SK-N-SH (cell line): ENCODE results near the gene NELFE. TPM values are rescaled to one million over a fixed set of nuclear protein-coding genes. Genes with fewer than 3 reads are reported as not detected.

ENCODE experiments used
- CTCF ChIA-PET: fragments of 300-600, 350-600 bp; formaldehyde crosslinking; extraction: SDS; loops from one replicate; lab custom pipeline; 2021; lab: Yijun Ruan, JAX
- POLR2A ChIA-PET: fragments of 350-600 bp; sonication (Branson Sonifier 250); formaldehyde crosslinking; extraction: SDS; loops from one replicate; lab custom pipeline; 2020; ENCODE audit warnings: antibody characterized with exemption, inconsistent platforms; lab: Yijun Ruan, JAX
- DNase-seq: peaks from one replicate; pipeline ENCODE4 v3.0.0; 2012
- H2AFZ ChIP-seq: fragments of 200-600 bp; sonication (generic); 2 replicates; pipeline ENCODE4 v1.8.1; 2016; ENCODE audit warnings: antibody characterized with exemption, mild to moderate bottlenecking, low read depth
- H3F3A ChIP-seq: fragments of 200-600 bp; sonication (generic); replicated peaks from 2 replicates; pipeline ENCODE3; 2016; ENCODE audit warnings: antibody characterized with exemption, mild to moderate bottlenecking; ENCODE audit not compliant: insufficient read depth
- H3K27ac ChIP-seq, 2 experiments: fragments of 200-500 bp in 1 of 2; fragments of 200-600 bp in 1 of 2; sonication (Bioruptor generic) in 1 of 2; sonication (generic), shearing (Covaris generic) in 1 of 2; 2 replicates each; pipeline versions ENCODE4 v1.5.1 to v1.6.1; 2014 to 2016; ENCODE audit warnings: low read depth in 2 of 2, inconsistent platforms in 1 of 2, low read length in 1 of 2, mild to moderate bottlenecking in 1 of 2, mixed read lengths in 1 of 2
- H3K27me3 ChIP-seq: fragments of 200-600 bp; sonication (generic), shearing (Covaris generic); 2 replicates; pipeline ENCODE4 v1.6.1; 2016; ENCODE audit warnings: mixed run types; ENCODE audit not compliant: insufficient read depth
- H3K36me3 ChIP-seq, 2 experiments: fragments of 200-500 bp in 1 of 2; fragments of 200-600 bp in 1 of 2; sonication (Bioruptor generic) in 1 of 2; sonication (generic) in 1 of 2; replicated peaks in 1 of 2; 2 replicates each; pipeline versions ENCODE3 to v1.5.1; 2014 to 2016; ENCODE audit warnings: low read length in 1 of 2, mild to moderate bottlenecking in 1 of 2; ENCODE audit not compliant: insufficient read depth in 2 of 2, control insufficient read depth in 1 of 2
- H3K4me1 ChIP-seq, 2 experiments: fragments of 200-500 bp in 1 of 2; fragments of 200-600 bp in 1 of 2; sonication (Bioruptor generic) in 1 of 2; sonication (generic), shearing (Covaris generic) in 1 of 2; 2 replicates each; pipeline versions ENCODE4 v1.5.1 to v1.6.1; 2014 to 2016; ENCODE audit warnings: low read depth in 1 of 2, low read length in 1 of 2, mixed run types in 1 of 2; ENCODE audit not compliant: insufficient read depth in 2 of 2, control insufficient read depth in 1 of 2
- H3K4me2 ChIP-seq: fragments of 200-600 bp; sonication (generic), shearing (Covaris generic); 2 replicates; pipeline ENCODE4 v1.6.1; 2017; ENCODE audit warnings: mixed run types
- H3K4me3 ChIP-seq, 2 experiments: fragments of 200-500 bp in 1 of 2; fragments of 200-600 bp in 1 of 2; sonication (Bioruptor generic) in 1 of 2; sonication (generic), shearing (Covaris generic) in 1 of 2; 2 replicates each; pipeline versions ENCODE4 v1.5.1 to v1.8.1; 2014 to 2016; ENCODE audit warnings: low read depth in 2 of 2, inconsistent platforms in 1 of 2, low read length in 1 of 2, mild to moderate bottlenecking in 1 of 2, mixed read lengths in 1 of 2, moderate library complexity in 1 of 2
- H3K79me2 ChIP-seq: fragments of 200-600 bp; sonication (generic); 2 replicates; pipeline ENCODE4 v1.8.1; 2017; ENCODE audit warnings: mild to moderate bottlenecking; ENCODE audit not compliant: insufficient read depth
- H3K9ac ChIP-seq: fragments of 200-600 bp; sonication (generic); 2 replicates; pipeline ENCODE4 v1.6.1; 2017; ENCODE audit warnings: mixed run types
- H3K9me2 ChIP-seq: fragments of 200-600 bp; sonication (generic); 2 replicates; pipeline ENCODE4 v1.6.1; 2017; ENCODE audit warnings: mixed run types
- H3K9me3 ChIP-seq: fragments of 200-600 bp; sonication (generic); 2 replicates; pipeline ENCODE4 v1.6.1; 2017; ENCODE audit warnings: mixed run types, mild to moderate bottlenecking, moderate library complexity
- H4K20me1 ChIP-seq: fragments of 200-600 bp; sonication (generic); 2 replicates; pipeline ENCODE4 v1.6.1; 2017; ENCODE audit warnings: mild to moderate bottlenecking, mixed run types; ENCODE audit not compliant: insufficient read depth
- EZH2phosphoT487 ChIP-seq: fragments of 200-600 bp; sonication (generic); IDR thresholded peaks from 2 replicates; pipeline ENCODE4 v1.6.1; 2017; ENCODE audit warnings: low read depth, mixed run types, mild to moderate bottlenecking, antibody characterized with exemption, moderate library complexity, borderline replicate concordance
- FOSL2 ChIP-seq: IDR thresholded peaks from 2 replicates; pipeline ENCODE4 v1.4.0; 2012; ENCODE audit warnings: low read depth, mild to moderate bottlenecking, moderate library complexity, borderline replicate concordance
- MXI1 ChIP-seq: IDR thresholded peaks from 2 replicates; pipeline ENCODE4 v1.6.1; 2012; ENCODE audit warnings: mild to moderate bottlenecking, low read depth, low read length, improper control_type of control experiment
- NFIC ChIP-seq: IDR thresholded peaks from 2 replicates; pipeline ENCODE4 v1.4.0; 2012; ENCODE audit warnings: borderline replicate concordance
- RAD21 ChIP-seq: IDR thresholded peaks from 2 replicates; pipeline ENCODE4 v1.6.1; 2012; ENCODE audit warnings: mild to moderate bottlenecking, low read length
- SIN3A ChIP-seq: IDR thresholded peaks from 2 replicates; pipeline ENCODE4 v1.6.1; 2012; ENCODE audit warnings: low read depth, mild to moderate bottlenecking, low read length, moderate library complexity, borderline replicate concordance
- SMC3 ChIP-seq: IDR thresholded peaks from 2 replicates; pipeline ENCODE4 v1.6.1; 2012; ENCODE audit warnings: low read depth, low read length, improper control_type of control experiment
- TEAD4 ChIP-seq: IDR thresholded peaks from 2 replicates; pipeline ENCODE4 v1.4.0; 2012; ENCODE audit warnings: mild to moderate bottlenecking, borderline replicate concordance; ENCODE audit not compliant: insufficient read depth
- WGBS: methylation state at CpG from one replicate; pipeline ENCODE4 v1.1.6; 2017; ENCODE audit warnings: low lambda C conversion rate; 5-methylcytosine and 5-hydroxymethylcytosine counted together
- polyA plus RNA-seq, 3 experiments: library from polyadenylated mRNA; depleted of rRNA; stranded (reverse); fragments of >200 nt; gene quantifications; 2 replicates each; pipeline ENCODE4 v1.2.3, GENCODE V29; 2012
- TF ChIP-seq, protein P1 (sequence below): fragments of 150-350 bp; IDR thresholded peaks from 2 replicates; pipeline ENCODE4 v1.6.1; 2017; ENCODE audit warnings: antibody characterized with exemption, low read length, low read depth, borderline replicate concordance
- TF ChIP-seq, protein P2 (sequence below): fragments of 200-600 bp; sonication (generic); IDR thresholded peaks from 2 replicates; pipeline ENCODE4 v1.6.1; 2017; ENCODE audit warnings: antibody characterized with exemption, mild to moderate bottlenecking, moderate library complexity
- TF ChIP-seq, protein P3 (sequence below): fragments of 150-350 bp; IDR thresholded peaks from 2 replicates; pipeline ENCODE4 v1.6.1; 2016; ENCODE audit warnings: mild to moderate bottlenecking, low read depth, low read length

Gene NELFE
- polyA plus RNA-seq, 1 of the 3 experiments (the other 2 are of a cell fraction) = 116 TPM

DNA sequence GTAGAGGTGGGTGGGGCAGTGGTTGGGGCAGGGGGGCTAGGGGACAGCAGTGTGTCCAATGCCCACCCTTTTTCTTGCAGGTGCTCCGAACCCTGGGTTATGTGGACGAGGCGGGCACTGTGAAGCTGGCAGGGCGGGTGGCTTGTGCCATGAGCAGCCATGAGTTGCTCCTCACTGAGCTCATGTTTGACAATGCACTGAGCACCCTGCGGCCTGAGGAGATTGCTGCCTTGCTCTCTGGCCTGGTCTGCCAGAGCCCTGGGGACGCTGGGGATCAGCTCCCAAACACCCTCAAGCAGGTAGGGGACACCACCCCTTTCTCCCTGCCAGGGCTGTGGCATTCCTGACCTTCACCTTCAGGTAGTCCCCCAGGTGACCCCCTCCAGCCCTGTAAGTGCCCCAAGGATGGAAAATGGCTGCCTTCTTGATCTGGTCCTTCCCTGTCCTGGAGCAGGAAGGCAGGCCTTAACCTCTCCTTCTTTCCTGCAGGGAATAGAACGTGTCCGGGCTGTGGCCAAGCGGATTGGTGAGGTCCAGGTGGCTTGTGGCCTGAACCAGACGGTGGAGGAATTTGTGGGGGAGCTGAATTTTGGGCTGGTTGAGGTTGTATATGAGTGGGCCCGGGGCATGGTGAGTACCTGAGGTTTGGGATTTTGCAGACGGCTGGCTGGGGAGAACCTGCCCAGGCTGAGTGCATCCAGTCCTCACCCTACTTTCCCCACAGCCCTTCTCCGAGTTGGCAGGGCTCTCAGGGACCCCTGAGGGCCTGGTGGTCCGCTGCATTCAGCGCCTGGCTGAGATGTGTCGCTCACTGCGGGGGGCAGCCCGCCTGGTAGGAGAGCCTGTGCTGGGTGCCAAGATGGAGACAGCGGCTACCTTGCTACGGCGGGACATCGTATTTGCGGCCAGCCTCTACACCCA is 10.3 kb upstream of the NELFE start:
- Histone ChIP-seq H3K4me2 (no peak overlapping the region), H3F3A (peaks cover 10% of the 10 kb centered on the region), H3K9ac (no peak overlapping the region), H3K79me2 (peaks cover 33% of the 10 kb centered on the region), H2AFZ (no peak overlapping the region), H3K4me3 (no peak overlapping the region)
- DNase-seq = no peak
- 94% methylated on average over 15 of the region's 23 CpGs for WGBS
- POLR2A ChIA-PET = interaction anchor here (3.8 kb wide), 1 partner anchor 10 kb away, joined by 20 read pairs; the partner anchor contains the start of genes NELFE and SKIC2
- TF ChIP-seq EZH2phosphoT487 (no peak), FOSL2 (no peak), SMC3 (no peak), NFIC (no peak), MXI1 (no peak), SIN3A (no peak)
- TF ChIP-seq, protein P1, sequence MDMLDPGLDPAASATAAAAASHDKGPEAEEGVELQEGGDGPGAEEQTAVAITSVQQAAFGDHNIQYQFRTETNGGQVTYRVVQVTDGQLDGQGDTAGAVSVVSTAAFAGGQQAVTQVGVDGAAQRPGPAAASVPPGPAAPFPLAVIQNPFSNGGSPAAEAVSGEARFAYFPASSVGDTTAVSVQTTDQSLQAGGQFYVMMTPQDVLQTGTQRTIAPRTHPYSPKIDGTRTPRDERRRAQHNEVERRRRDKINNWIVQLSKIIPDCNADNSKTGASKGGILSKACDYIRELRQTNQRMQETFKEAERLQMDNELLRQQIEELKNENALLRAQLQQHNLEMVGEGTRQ = no peak
- TF ChIP-seq, protein P2, sequence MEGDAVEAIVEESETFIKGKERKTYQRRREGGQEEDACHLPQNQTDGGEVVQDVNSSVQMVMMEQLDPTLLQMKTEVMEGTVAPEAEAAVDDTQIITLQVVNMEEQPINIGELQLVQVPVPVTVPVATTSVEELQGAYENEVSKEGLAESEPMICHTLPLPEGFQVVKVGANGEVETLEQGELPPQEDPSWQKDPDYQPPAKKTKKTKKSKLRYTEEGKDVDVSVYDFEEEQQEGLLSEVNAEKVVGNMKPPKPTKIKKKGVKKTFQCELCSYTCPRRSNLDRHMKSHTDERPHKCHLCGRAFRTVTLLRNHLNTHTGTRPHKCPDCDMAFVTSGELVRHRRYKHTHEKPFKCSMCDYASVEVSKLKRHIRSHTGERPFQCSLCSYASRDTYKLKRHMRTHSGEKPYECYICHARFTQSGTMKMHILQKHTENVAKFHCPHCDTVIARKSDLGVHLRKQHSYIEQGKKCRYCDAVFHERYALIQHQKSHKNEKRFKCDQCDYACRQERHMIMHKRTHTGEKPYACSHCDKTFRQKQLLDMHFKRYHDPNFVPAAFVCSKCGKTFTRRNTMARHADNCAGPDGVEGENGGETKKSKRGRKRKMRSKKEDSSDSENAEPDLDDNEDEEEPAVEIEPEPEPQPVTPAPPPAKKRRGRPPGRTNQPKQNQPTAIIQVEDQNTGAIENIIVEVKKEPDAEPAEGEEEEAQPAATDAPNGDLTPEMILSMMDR = no peak
- TF ChIP-seq, all 33 proteins: peak for 0
- Histone ChIP-seq H3K9me3 (no peaks in the 10 kb centered on the region), H3K4me1 (peaks cover 5 to 26% of the 10 kb centered on the region in 2 experiments; a peak in 3 of 4 replicates), H3K27ac (peak overlapping the region in 1 of 2 experiments; percentile 15; a peak in 2 of 4 replicates), H3K27me3 (no peaks in the 10 kb centered on the region), H4K20me1 (no peaks in the 10 kb centered on the region), H3K36me3 (peaks cover 21 to 58% of the 10 kb centered on the region in 2 experiments), H3K9me2 (no peaks in the 10 kb centered on the region)
- CTCF ChIA-PET = interaction anchor here (5.1 to 5.2 kb wide), 2 partner anchors 10 to 17 kb away, joined by 19 to 29 read pairs; partner anchors contain the start of genes NELFE and SKIC2

DNA sequence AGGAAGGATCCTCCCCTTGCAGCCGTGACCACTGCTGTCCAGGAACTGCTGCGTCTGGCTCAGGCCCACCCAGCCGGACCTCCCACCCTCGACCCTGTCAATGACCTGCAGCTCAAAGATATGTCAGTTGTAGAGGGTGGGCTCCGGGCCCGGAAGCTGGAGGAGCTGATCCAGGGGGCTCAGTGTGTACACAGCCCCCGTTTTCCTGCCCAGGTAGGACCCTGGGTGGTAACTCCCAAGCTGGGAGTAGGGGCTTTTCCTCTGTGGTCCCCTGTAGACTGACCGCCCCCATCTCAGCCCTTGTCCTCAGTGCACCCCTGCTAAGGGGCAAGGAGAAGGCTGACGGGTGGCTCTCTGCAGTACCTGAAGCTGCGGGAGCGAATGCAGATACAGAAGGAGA is 9.6 kb upstream of the NELFE start:
- whole genome bisulfite sequencing = 87% methylated on average over 6 of the region's 11 CpGs
- H4K20me1 ChIP-seq = no peaks in the 10 kb centered on the region
- no peaks in the 10 kb centered on the region for H3K9me3 ChIP-seq
- H3K9me2 ChIP-seq = no peaks in the 10 kb centered on the region
- H3K9ac ChIP-seq = no peak overlapping the region
- no peak overlapping the region for H3K4me2 ChIP-seq
- H3K36me3 ChIP-seq = peaks cover 25 to 66% of the 10 kb centered on the region in 2 experiments
- ChIA-PET CTCF (interaction anchor here (5.1 to 5.2 kb wide), 2 partner anchors 9 to 16 kb away, joined by 19 to 29 read pairs; partner anchors contain the start of genes NELFE and SKIC2), POLR2A (interaction anchor here (1.0 to 3.8 kb wide), 2 partner anchors 9 to 173 kb away, joined by 3 to 20 read pairs; partner anchors contain the start of genes NELFE, SKIC2 and VARS1)
- peaks cover 5 to 25% of the 10 kb centered on the region in 2 experiments; a peak in 3 of 4 replicates for H3K4me1 ChIP-seq
- DNase-seq = no peak
- TF ChIP-seq RAD21 = no peak
- TF ChIP-seq TEAD4 = no peak
- TF ChIP-seq, protein P3, sequence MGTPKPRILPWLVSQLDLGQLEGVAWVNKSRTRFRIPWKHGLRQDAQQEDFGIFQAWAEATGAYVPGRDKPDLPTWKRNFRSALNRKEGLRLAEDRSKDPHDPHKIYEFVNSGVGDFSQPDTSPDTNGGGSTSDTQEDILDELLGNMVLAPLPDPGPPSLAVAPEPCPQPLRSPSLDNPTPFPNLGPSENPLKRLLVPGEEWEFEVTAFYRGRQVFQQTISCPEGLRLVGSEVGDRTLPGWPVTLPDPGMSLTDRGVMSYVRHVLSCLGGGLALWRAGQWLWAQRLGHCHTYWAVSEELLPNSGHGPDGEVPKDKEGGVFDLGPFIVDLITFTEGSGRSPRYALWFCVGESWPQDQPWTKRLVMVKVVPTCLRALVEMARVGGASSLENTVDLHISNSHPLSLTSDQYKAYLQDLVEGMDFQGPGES = no peak
- TF ChIP-seq, all 33 proteins: peak for 0
- peaks cover 10% of the 10 kb centered on the region for H3F3A ChIP-seq
- H3K79me2 ChIP-seq = peaks cover 26% of the 10 kb centered on the region
- no peak overlapping the region for H3K27ac ChIP-seq
- no peak overlapping the region for H2AFZ ChIP-seq
- H3K4me3 ChIP-seq = no peak overlapping the region
- no peaks in the 10 kb centered on the region for H3K27me3 ChIP-seq
